Measurements from ENCODE around the gene ATG10.

DNA sequence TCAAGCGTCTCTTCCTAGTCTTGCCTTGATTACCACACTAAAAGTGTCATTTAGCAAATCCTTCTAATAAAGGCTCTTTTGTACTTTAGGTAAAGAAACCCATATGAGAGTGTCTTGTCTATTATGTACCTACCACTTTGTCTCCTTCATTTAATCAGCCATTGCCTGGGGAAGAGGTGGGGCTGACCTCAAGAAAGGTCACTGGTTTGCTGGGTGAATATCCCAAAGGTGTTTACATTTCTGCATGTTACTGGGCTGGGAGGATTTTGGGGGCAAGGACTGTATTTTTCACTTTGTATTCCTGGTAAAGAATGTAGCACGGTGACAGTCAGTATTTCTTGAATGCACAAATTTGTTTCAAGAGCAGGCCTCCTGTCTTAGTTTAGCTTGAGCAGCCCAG is 318.2 kb downstream of the ATG10 start:
- TF ChIP-seq REST (IDR thresholded peaks at IDR 0.05; ENCODE audit: insufficient read depth in 1 of 2, low read depth in 2 of 2, low read length in 2 of 2) (no peak), SIN3A (IDR thresholded peaks at IDR 0.05; ENCODE audit: borderline replicate concordance, insufficient read depth, low read length) (no peak)
